ENCODE data around the gene CORIN. TPM values are rescaled to one million over a fixed set of nuclear protein-coding genes. Genes with fewer than 3 reads are reported as not detected.

The CORIN gene
- polyA plus RNA-seq, 2 donors, result 0.09 to 0.28 TPM

- WGBS, 2 donors, result 92 to 93% methylated on average over 2 of the region's 2 CpGs
- no peaks in the 10 kb centered on the region for H3K9me3 ChIP-seq (ENCODE audit: control insufficient read depth in 2 of 2, insufficient read depth in 1 of 2, low read depth in 1 of 2, low read length in 1 of 2)
- no peak overlapping the region for H3K27ac ChIP-seq (ENCODE audit: low read depth in 2 of 2, low read length in 1 of 2)
- H3K36me3 ChIP-seq (ENCODE audit: control insufficient read depth in 2 of 2, insufficient read depth in 2 of 2, low read length in 1 of 2), result no peaks in the 10 kb centered on the region
- no peaks in the 10 kb centered on the region for H3K4me1 ChIP-seq (ENCODE audit: control insufficient read depth in 2 of 2, insufficient read depth in 2 of 2, low read length in 1 of 2)
- no peak overlapping the region for H3K4me3 ChIP-seq (ENCODE audit: low read depth in 1 of 2, low read length in 2 of 2)
- no peaks in the 10 kb centered on the region for H3K27me3 ChIP-seq (ENCODE audit: control insufficient read depth in 1 of 2, insufficient read depth in 2 of 2, low read length in 2 of 2)
Measured at GRCh38 chr4:47816748-47817147, 21.1 kb downstream of the CORIN start.

- Histone ChIP-seq H3K27ac (ENCODE audit: low read depth in 2 of 2, low read length in 1 of 2) (no peak overlapping the region), H3K36me3 (ENCODE audit: control insufficient read depth in 2 of 2, insufficient read depth in 2 of 2, low read length in 1 of 2) (no peaks in the 10 kb centered on the region)
- 65 to 71% methylated on average over 6 of the region's 6 CpGs for WGBS, 2 donors
Measured at GRCh38 chr4:47814618-47815295, 23.1 kb downstream of the CORIN start.

GRCh38 chr4:47809654-47810203 lies 28.1 kb downstream of the CORIN start:
- H3K36me3 ChIP-seq (ENCODE audit: control insufficient read depth in 2 of 2, insufficient read depth in 2 of 2, low read length in 1 of 2), result no peaks in the 10 kb centered on the region
- H3K27ac ChIP-seq (ENCODE audit: low read depth in 2 of 2, low read length in 1 of 2), result no peak overlapping the region
- H3K27me3 ChIP-seq (ENCODE audit: control insufficient read depth in 1 of 2, insufficient read depth in 2 of 2, low read length in 2 of 2), result no peaks in the 10 kb centered on the region
- WGBS, 2 donors, result 76 to 86% methylated on average over 3 of the region's 3 CpGs
- no peak overlapping the region for H3K4me3 ChIP-seq (ENCODE audit: low read depth in 1 of 2, low read length in 2 of 2)
- H3K9me3 ChIP-seq (ENCODE audit: control insufficient read depth in 2 of 2, insufficient read depth in 1 of 2, low read depth in 1 of 2, low read length in 1 of 2), result no peaks in the 10 kb centered on the region
- H3K4me1 ChIP-seq (ENCODE audit: control insufficient read depth in 2 of 2, insufficient read depth in 2 of 2, low read length in 1 of 2), result no peaks in the 10 kb centered on the region

More at GRCh38 chr4:47814618-47815295, 23.1 kb downstream of the CORIN start:
- no peak overlapping the region for H3K4me3 ChIP-seq (ENCODE audit: low read depth in 1 of 2, low read length in 2 of 2)
- H3K27me3 ChIP-seq (ENCODE audit: control insufficient read depth in 1 of 2, insufficient read depth in 2 of 2, low read length in 2 of 2), result no peaks in the 10 kb centered on the region
- H3K4me1 ChIP-seq (ENCODE audit: control insufficient read depth in 2 of 2, insufficient read depth in 2 of 2, low read length in 1 of 2), result no peaks in the 10 kb centered on the region
- no peaks in the 10 kb centered on the region for H3K9me3 ChIP-seq (ENCODE audit: control insufficient read depth in 2 of 2, insufficient read depth in 1 of 2, low read depth in 1 of 2, low read length in 1 of 2)

- Histone ChIP-seq H3K36me3 (ENCODE audit: control insufficient read depth in 2 of 2, insufficient read depth in 2 of 2, low read length in 1 of 2) (no peaks in the 10 kb centered on the region), H3K27ac (ENCODE audit: low read depth in 2 of 2, low read length in 1 of 2) (no peak overlapping the region), H3K4me3 (ENCODE audit: low read depth in 1 of 2, low read length in 2 of 2) (no peak overlapping the region), H3K9me3 (ENCODE audit: control insufficient read depth in 2 of 2, insufficient read depth in 1 of 2, low read depth in 1 of 2, low read length in 1 of 2) (no peaks in the 10 kb centered on the region), H3K27me3 (ENCODE audit: control insufficient read depth in 1 of 2, insufficient read depth in 2 of 2, low read length in 2 of 2) (no peaks in the 10 kb centered on the region), H3K4me1 (ENCODE audit: control insufficient read depth in 2 of 2, insufficient read depth in 2 of 2, low read length in 1 of 2) (no peaks in the 10 kb centered on the region)
- WGBS, 2 donors, result 92 to 95% methylated on average over 7 of the region's 7 CpGs
Measured at GRCh38 chr4:47804598-47804997, 33.3 kb downstream of the CORIN start.

GRCh38 chr4:47801481-47802002 lies 36.3 kb downstream of the CORIN start:
- no peak overlapping the region for H3K27ac ChIP-seq (ENCODE audit: low read depth in 2 of 2, low read length in 1 of 2)
- WGBS, 2 donors, result 82 to 90% methylated on average over 3 of the region's 3 CpGs
- H3K4me3 ChIP-seq (ENCODE audit: low read depth in 1 of 2, low read length in 2 of 2), result no peak overlapping the region
- H3K27me3 ChIP-seq (ENCODE audit: control insufficient read depth in 1 of 2, insufficient read depth in 2 of 2, low read length in 2 of 2), result no peaks in the 10 kb centered on the region
- no peaks in the 10 kb centered on the region for H3K36me3 ChIP-seq (ENCODE audit: control insufficient read depth in 2 of 2, insufficient read depth in 2 of 2, low read length in 1 of 2)
- no peaks in the 10 kb centered on the region for H3K4me1 ChIP-seq (ENCODE audit: control insufficient read depth in 2 of 2, insufficient read depth in 2 of 2, low read length in 1 of 2)
- no peaks in the 10 kb centered on the region for H3K9me3 ChIP-seq (ENCODE audit: control insufficient read depth in 2 of 2, insufficient read depth in 1 of 2, low read depth in 1 of 2, low read length in 1 of 2)

GRCh38 chr4:47798165-47798564 lies 39.7 kb downstream of the CORIN start:
- H3K27me3 ChIP-seq (ENCODE audit: control insufficient read depth in 1 of 2, insufficient read depth in 2 of 2, low read length in 2 of 2), result no peaks in the 10 kb centered on the region
- H3K9me3 ChIP-seq (ENCODE audit: control insufficient read depth in 2 of 2, insufficient read depth in 1 of 2, low read depth in 1 of 2, low read length in 1 of 2), result no peaks in the 10 kb centered on the region
- H3K4me3 ChIP-seq (ENCODE audit: low read depth in 1 of 2, low read length in 2 of 2), result no peak overlapping the region
- WGBS, 2 donors, result 32 to 44% methylated on average over 3 of the region's 3 CpGs
- H3K4me1 ChIP-seq (ENCODE audit: control insufficient read depth in 2 of 2, insufficient read depth in 2 of 2, low read length in 1 of 2), result no peaks in the 10 kb centered on the region
- H3K27ac ChIP-seq (ENCODE audit: low read depth in 2 of 2, low read length in 1 of 2), result no peak overlapping the region
- H3K36me3 ChIP-seq (ENCODE audit: control insufficient read depth in 2 of 2, insufficient read depth in 2 of 2, low read length in 1 of 2), result no peaks in the 10 kb centered on the region

GRCh38 chr4:47791965-47792364 lies 45.9 kb downstream of the CORIN start:
- Histone ChIP-seq H3K27me3 (ENCODE audit: control insufficient read depth in 1 of 2, insufficient read depth in 2 of 2, low read length in 2 of 2) (no peaks in the 10 kb centered on the region), H3K36me3 (ENCODE audit: control insufficient read depth in 2 of 2, insufficient read depth in 2 of 2, low read length in 1 of 2) (no peaks in the 10 kb centered on the region), H3K4me1 (ENCODE audit: control insufficient read depth in 2 of 2, insufficient read depth in 2 of 2, low read length in 1 of 2) (no peaks in the 10 kb centered on the region), H3K9me3 (ENCODE audit: control insufficient read depth in 2 of 2, insufficient read depth in 1 of 2, low read depth in 1 of 2, low read length in 1 of 2) (no peaks in the 10 kb centered on the region), H3K27ac (ENCODE audit: low read depth in 2 of 2, low read length in 1 of 2) (no peak overlapping the region), H3K4me3 (ENCODE audit: low read depth in 1 of 2, low read length in 2 of 2) (no peak overlapping the region)
- 62 to 75% methylated on average over 2 of the region's 2 CpGs for WGBS, 2 donors

- Histone ChIP-seq H3K36me3 (ENCODE audit: control insufficient read depth in 2 of 2, insufficient read depth in 2 of 2, low read length in 1 of 2) (no peaks in the 10 kb centered on the region), H3K9me3 (ENCODE audit: control insufficient read depth in 2 of 2, insufficient read depth in 1 of 2, low read depth in 1 of 2, low read length in 1 of 2) (no peaks in the 10 kb centered on the region), H3K27me3 (ENCODE audit: control insufficient read depth in 1 of 2, insufficient read depth in 2 of 2, low read length in 2 of 2) (no peaks in the 10 kb centered on the region), H3K4me1 (ENCODE audit: control insufficient read depth in 2 of 2, insufficient read depth in 2 of 2, low read length in 1 of 2) (no peaks in the 10 kb centered on the region), H3K4me3 (ENCODE audit: low read depth in 1 of 2, low read length in 2 of 2) (no peak overlapping the region), H3K27ac (ENCODE audit: low read depth in 2 of 2, low read length in 1 of 2) (no peak overlapping the region)
- 94 to 96% methylated on average over 8 of the region's 8 CpGs for WGBS, 2 donors
Measured at GRCh38 chr4:47790105-47790504, 47.8 kb downstream of the CORIN start.

- WGBS, 2 donors, result 74 to 78% methylated on average over 2 of the region's 2 CpGs
- Histone ChIP-seq H3K36me3 (ENCODE audit: control insufficient read depth in 2 of 2, insufficient read depth in 2 of 2, low read length in 1 of 2) (no peaks in the 10 kb centered on the region), H3K4me3 (ENCODE audit: low read depth in 1 of 2, low read length in 2 of 2) (no peak overlapping the region), H3K4me1 (ENCODE audit: control insufficient read depth in 2 of 2, insufficient read depth in 2 of 2, low read length in 1 of 2) (no peaks in the 10 kb centered on the region), H3K27me3 (ENCODE audit: control insufficient read depth in 1 of 2, insufficient read depth in 2 of 2, low read length in 2 of 2) (no peaks in the 10 kb centered on the region), H3K9me3 (ENCODE audit: control insufficient read depth in 2 of 2, insufficient read depth in 1 of 2, low read depth in 1 of 2, low read length in 1 of 2) (no peaks in the 10 kb centered on the region), H3K27ac (ENCODE audit: low read depth in 2 of 2, low read length in 1 of 2) (no peak overlapping the region)
Measured at GRCh38 chr4:47788126-47788525, 49.7 kb downstream of the CORIN start.

- H3K4me3 ChIP-seq (ENCODE audit: low read depth in 1 of 2, low read length in 2 of 2), result no peak overlapping the region
- H3K27me3 ChIP-seq (ENCODE audit: control insufficient read depth in 1 of 2, insufficient read depth in 2 of 2, low read length in 2 of 2), result no peaks in the 10 kb centered on the region
- 70 to 71% methylated on average over 4 of the region's 4 CpGs for WGBS, 2 donors
- H3K27ac ChIP-seq (ENCODE audit: low read depth in 2 of 2, low read length in 1 of 2), result no peak overlapping the region
- H3K36me3 ChIP-seq (ENCODE audit: control insufficient read depth in 2 of 2, insufficient read depth in 2 of 2, low read length in 1 of 2), result no peaks in the 10 kb centered on the region
- no peaks in the 10 kb centered on the region for H3K9me3 ChIP-seq (ENCODE audit: control insufficient read depth in 2 of 2, insufficient read depth in 1 of 2, low read depth in 1 of 2, low read length in 1 of 2)
- H3K4me1 ChIP-seq (ENCODE audit: control insufficient read depth in 2 of 2, insufficient read depth in 2 of 2, low read length in 1 of 2), result no peaks in the 10 kb centered on the region
Measured at GRCh38 chr4:47786958-47787370, 50.9 kb downstream of the CORIN start.

Measured in esophagus (tissue), 2 donors.